Measurements from ENCODE around the gene POLR3G.
A peak's percentile ranks its signal among the peaks of the same experiment; 100 is the strongest.

POLR3G gene

GRCh38 chr5:90528601-90529193 is 54.0 kb downstream of the POLR3G start:
- TF ChIP-seq ZFX (IDR thresholded peaks at IDR 0.05) (no peak), CTCF (conservative IDR thresholded peaks at IDR 0.05) (no peak)
- peak overlapping the region; percentile 92 for H3K27ac ChIP-seq

- peak; percentile 75 for TF ChIP-seq ZFX (IDR thresholded peaks at IDR 0.05)
- no peak for TF ChIP-seq CTCF (conservative IDR thresholded peaks at IDR 0.05)
- H3K27ac ChIP-seq = peak within 1 kb of the TSS; percentile 92
These were observed 54.7 kb downstream of the POLR3G start, which contains the start of gene LYSMD3 for GRCh38 chr5:90529194-90529938. TSS of gene LYSMD3 (minus strand) at chr5:90529584. CDS start at chr5:90525289, 4,295 bp downstream.

GRCh38 chr5:90529939-90530677 is 55.4 kb downstream of the POLR3G start:
- TF ChIP-seq ZFX (IDR thresholded peaks at IDR 0.05) = no peak
- TF ChIP-seq CTCF (conservative IDR thresholded peaks at IDR 0.05) = peak; percentile 91
- H3K27ac ChIP-seq = peak overlapping the region; percentile 92

GRCh38 chr5:90530736-90531487 is 56.2 kb downstream of the POLR3G start:
- no peak overlapping the region for H3K27ac ChIP-seq
- no peak for TF ChIP-seq CTCF (conservative IDR thresholded peaks at IDR 0.05)

GRCh38 chr5:90533794-90534193 is 59.1 kb downstream of the POLR3G start:
- H3K27ac ChIP-seq = no peak overlapping the region; the same call in 1 of the 2 replicates
- no peak for TF ChIP-seq ZFX (IDR thresholded peaks at IDR 0.05)
- no peak for TF ChIP-seq CTCF (conservative IDR thresholded peaks at IDR 0.05)

- H3K27ac ChIP-seq = no peak overlapping the region
- no peak for TF ChIP-seq ZFX (IDR thresholded peaks at IDR 0.05)
These were observed 60.3 kb downstream of the POLR3G start for GRCh38 chr5:90534922-90535321.

- no peak for TF ChIP-seq CTCF (conservative IDR thresholded peaks at IDR 0.05)
- TF ChIP-seq ZFX (IDR thresholded peaks at IDR 0.05) = no peak
These were observed 68.3 kb downstream of the POLR3G start for GRCh38 chr5:90542827-90543519.

More at GRCh38 chr5:90542827-90543519, 68.3 kb downstream of the POLR3G start:
- no peak overlapping the region for H3K27ac ChIP-seq
